H1 (cell line): ENCODE measurements around the gene GGTLC2.

ENCODE experiments used
- CBX5 ChIP-seq: fragments of 300-800, 300-1000 bp; sonication (generic); IDR thresholded peaks from 2 replicates; pipeline ENCODE4 v1.7.1; 2016; ENCODE audit warnings: antibody characterized with exemption, low read length, low read depth
- CBX8 ChIP-seq: fragments of 300-800, 300-1000 bp; sonication (generic); IDR thresholded peaks from 2 replicates; pipeline ENCODE4 v1.7.1; 2016; ENCODE audit warnings: low read depth, low read length, borderline replicate concordance
- POLR2A ChIP-seq, 2 experiments: IDR thresholded peaks; 1 replicate in 1 of 2; 2 replicates in 1 of 2; pipeline ENCODE4 v1.6.1; 2011; ENCODE audit warnings: low read depth in 2 of 2, low read length in 2 of 2, mild to moderate bottlenecking in 2 of 2; ENCODE audit errors: control extremely low read depth in 1 of 2
- TAF1 ChIP-seq: IDR thresholded peaks from 2 replicates; pipeline ENCODE4 v1.6.1; 2011; ENCODE audit warnings: mild to moderate bottlenecking, low read depth, low read length
- TF ChIP-seq, protein P1 (sequence below), 3 experiments: IDR thresholded peaks; 1 replicate in 2 of 3; 2 replicates in 1 of 3; pipeline versions ENCODE4 v1.5.1 to v1.6.1; 2011; ENCODE audit warnings: low read length in 3 of 3, mild to moderate bottlenecking in 3 of 3, inconsistent platforms in 2 of 3, low read depth in 1 of 3, moderate library complexity in 1 of 3; ENCODE audit not compliant: insufficient read depth in 1 of 3; ENCODE audit errors: control extremely low read depth in 1 of 3

GRCh38 chr22:22689621-22690345, 45.4 kb downstream of the GGTLC2 start:
- no peak for TF ChIP-seq POLR2A (IDR thresholded peaks at IDR 0.05; ENCODE audit: control extremely low read depth in 1 of 2, low read depth in 2 of 2, low read length in 2 of 2)
- no peak for TF ChIP-seq CBX5
- TF ChIP-seq CBX8 = no peak
- TF ChIP-seq, protein P1, sequence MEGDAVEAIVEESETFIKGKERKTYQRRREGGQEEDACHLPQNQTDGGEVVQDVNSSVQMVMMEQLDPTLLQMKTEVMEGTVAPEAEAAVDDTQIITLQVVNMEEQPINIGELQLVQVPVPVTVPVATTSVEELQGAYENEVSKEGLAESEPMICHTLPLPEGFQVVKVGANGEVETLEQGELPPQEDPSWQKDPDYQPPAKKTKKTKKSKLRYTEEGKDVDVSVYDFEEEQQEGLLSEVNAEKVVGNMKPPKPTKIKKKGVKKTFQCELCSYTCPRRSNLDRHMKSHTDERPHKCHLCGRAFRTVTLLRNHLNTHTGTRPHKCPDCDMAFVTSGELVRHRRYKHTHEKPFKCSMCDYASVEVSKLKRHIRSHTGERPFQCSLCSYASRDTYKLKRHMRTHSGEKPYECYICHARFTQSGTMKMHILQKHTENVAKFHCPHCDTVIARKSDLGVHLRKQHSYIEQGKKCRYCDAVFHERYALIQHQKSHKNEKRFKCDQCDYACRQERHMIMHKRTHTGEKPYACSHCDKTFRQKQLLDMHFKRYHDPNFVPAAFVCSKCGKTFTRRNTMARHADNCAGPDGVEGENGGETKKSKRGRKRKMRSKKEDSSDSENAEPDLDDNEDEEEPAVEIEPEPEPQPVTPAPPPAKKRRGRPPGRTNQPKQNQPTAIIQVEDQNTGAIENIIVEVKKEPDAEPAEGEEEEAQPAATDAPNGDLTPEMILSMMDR (IDR thresholded peaks at IDR 0.05; ENCODE audit: control extremely low read depth in 1 of 3, insufficient read depth in 1 of 3, low read depth in 1 of 3, low read length in 3 of 3) = no peak
- TF ChIP-seq TAF1 = no peak
